GM12878 (cell line): ENCODE data around the gene NXPE1. TPM values are rescaled to one million over a fixed set of nuclear protein-coding genes. Genes with fewer than 3 reads are reported as not detected.
A peak's percentile ranks its signal among the peaks of the same experiment; 100 is the strongest.

ENCODE experiments used
- BACH1 ChIP-seq: fragments of 450-650 bp; IDR thresholded peaks from 2 replicates; pipeline ENCODE4 v1.6.1; 2017; ENCODE audit warnings: mild to moderate bottlenecking, borderline replicate concordance
- CTCF ChIP-seq, 3 experiments: IDR thresholded peaks in 2 of 3; conservative IDR thresholded peaks in 1 of 3; 2 replicates each; pipeline ENCODE4 v1.5.1; 2011; ENCODE audit warnings: low read depth in 3 of 3, low read length in 3 of 3, mild to moderate bottlenecking in 3 of 3, control low read depth in 2 of 3, moderate library complexity in 2 of 3, inconsistent platforms in 1 of 3, mixed read lengths in 1 of 3; ENCODE audit not compliant: control insufficient read depth in 2 of 3, insufficient read depth in 1 of 3; ENCODE audit errors: extremely low read depth in 1 of 3
- EGR1 ChIP-seq, 2 experiments: IDR thresholded peaks; 1 replicate in 1 of 2; 2 replicates in 1 of 2; pipeline ENCODE4 v1.6.1; 2011 to 2012; ENCODE audit warnings: low read depth in 2 of 2, low read length in 2 of 2, borderline replicate concordance in 1 of 2, mild to moderate bottlenecking in 1 of 2, moderate library complexity in 1 of 2
- HCFC1 ChIP-seq: fragments of 150-350 bp; IDR thresholded peaks from 2 replicates; pipeline ENCODE4 v1.6.1; 2014; ENCODE audit warnings: low read length
- IRF5 ChIP-seq: fragments of 450-650 bp; IDR thresholded peaks from 2 replicates; pipeline ENCODE4 v1.6.1; 2017; ENCODE audit warnings: borderline replicate concordance
- MAX ChIP-seq: IDR thresholded peaks from 2 replicates; pipeline ENCODE4 v1.6.1; 2012; ENCODE audit warnings: low read depth, low read length, improper control_type of control experiment
- MTA3 ChIP-seq: IDR thresholded peaks from 2 replicates; pipeline ENCODE4 v1.6.1; 2012; ENCODE audit warnings: low read length, inconsistent platforms, borderline replicate concordance
- NBN ChIP-seq: fragments of 450-650 bp; IDR thresholded peaks from 2 replicates; pipeline ENCODE4 v1.6.1; 2016
- NFXL1 ChIP-seq: fragments of 450-650 bp; IDR thresholded peaks from 2 replicates; pipeline ENCODE4 v1.6.1; 2017; ENCODE audit warnings: antibody characterized with exemption, mild to moderate bottlenecking, borderline replicate concordance
- PBX3 ChIP-seq: IDR thresholded peaks from 2 replicates; pipeline ENCODE4 v1.6.1; 2011; ENCODE audit warnings: mild to moderate bottlenecking, low read depth, low read length, moderate library complexity; ENCODE audit not compliant: insufficient replicate concordance
- SREBF1 ChIP-seq: IDR thresholded peaks from 2 replicates; pipeline ENCODE4 v1.6.1; 2012; ENCODE audit warnings: mild to moderate bottlenecking, low read length
- SUPT20H ChIP-seq: IDR thresholded peaks from 2 replicates; pipeline ENCODE4 v1.6.1; 2011; ENCODE audit warnings: low read depth, mild to moderate bottlenecking, low read length, moderate library complexity, borderline replicate concordance; ENCODE audit not compliant: control insufficient read depth
- USF2 ChIP-seq: IDR thresholded peaks from 2 replicates; pipeline ENCODE4 v1.6.1; 2011; ENCODE audit warnings: low read depth, low read length, improper control_type of control experiment, borderline replicate concordance
- ZBTB4 ChIP-seq: fragments of 450-650 bp; formaldehyde crosslinking; IDR thresholded peaks from 2 replicates; pipeline ENCODE4 v1.4.0; 2022; ENCODE audit warnings: mild to moderate bottlenecking, moderate library complexity
- ZNF687 ChIP-seq: fragments of 450-650 bp; IDR thresholded peaks from 2 replicates; pipeline ENCODE4 v1.6.1; 2017; ENCODE audit warnings: mild to moderate bottlenecking, moderate library complexity
- polyA plus RNA-seq, 11 experiments: library from polyadenylated mRNA; depleted of rRNA in 4 of 11; unstranded in 6 of 11; stranded (reverse) in 5 of 11; fragments of >200 nt; fragmentation: Nextera tagmentation in 4 of 11; fragmentation: Illumina TruSeq in 1 of 11; extraction: Ambion mirVana in 4 of 11; extraction: Trizol in 1 of 11; gene quantifications; 1 replicate in 1 of 11; 2 replicates in 10 of 11; pipeline versions ENCODE4 v1.2.1 to v1.2.3, GENCODE V29; 2011 to 2016; ENCODE audit warnings: inconsistent platforms in 2 of 11, missing spikeins in 2 of 11, low read depth in 1 of 11
- total RNA-seq, 4 experiments: library from RNA; depleted of rRNA in 3 of 4; stranded (reverse); fragments of >200 nt in 3 of 4; fragmentation: Illumina TruSeq in 1 of 4; extraction: Trizol in 1 of 4; gene quantifications; 2 replicates each; pipeline versions ENCODE4 v1.2.1 to v1.2.3, GENCODE V29; 2013 to 2021

NXPE1 gene
- total and polyA plus RNA-seq, 10 of the 15 experiments (the other 5 are each of a cell fraction or from before 2014, with no cell fraction given), result not detected

GRCh38 chr11:114607753-114608459 lies 48.2 kb upstream of the NXPE1 start (continued):
- TF ChIP-seq MTA3, result no peak
- TF ChIP-seq MAX, result no peak
- TF ChIP-seq SREBF1, result peak; percentile 9; the same call in 1 of the 2 replicates
- no peak for TF ChIP-seq BACH1
- no peak for TF ChIP-seq NBN
- TF ChIP-seq ZBTB4 (CRISPR knock-in tag), result no peak
- TF ChIP-seq USF2, result no peak
- peak; percentile 31; the same call in 1 of the 2 replicates for TF ChIP-seq ZNF687
- no peak for TF ChIP-seq SUPT20H
- no peak for TF ChIP-seq IRF5
- no peak for TF ChIP-seq CTCF (IDR thresholded peaks at IDR 0.05 in 2 of 3, conservative IDR thresholded peaks at IDR 0.05 in 1 of 3; ENCODE audit: control insufficient read depth in 2 of 3, extremely low read depth in 1 of 3, insufficient read depth in 1 of 3, low read depth in 3 of 3, low read length in 3 of 3)
- TF ChIP-seq EGR1 (IDR thresholded peaks at IDR 0.05; ENCODE audit: borderline replicate concordance in 1 of 2, low read depth in 2 of 2, low read length in 2 of 2), result no peak
- TF ChIP-seq PBX3, result no peak
- TF ChIP-seq HCFC1, result no peak
- 0 out of 2 replicates have a peak, but pooled peaks have one; percentile 62 for TF ChIP-seq NFXL1
